Immature natural killer cell (primary cell): ENCODE results near the gene PSMA5. TPM values are rescaled to one million over a fixed set of nuclear protein-coding genes. Genes with fewer than 3 reads are reported as not detected.

Source experiments
- DNase-seq, 3 donors: peaks; one replicate each; pipeline ENCODE4 v3.0.0; 2022; ENCODE audit warnings: mixed read lengths in 1 of 3
- H3K27ac Mint-ChIP-seq, 6 donors: one replicate each; pipeline ENCODE4 v1.8.0; 2020; ENCODE audit warnings: mixed read lengths in 6 of 6, mild to moderate bottlenecking in 5 of 6, inconsistent platforms in 4 of 6, moderate library complexity in 3 of 6
- H3K27me3 Mint-ChIP-seq, 3 donors: one replicate each; pipeline ENCODE4 v1.8.0; 2020 to 2021; ENCODE audit warnings: low read depth in 3 of 3, mild to moderate bottlenecking in 3 of 3, mixed read lengths in 3 of 3, moderate library complexity in 3 of 3, inconsistent platforms in 1 of 3
- H3K36me3 Mint-ChIP-seq, 3 donors: one replicate each; pipeline ENCODE4 v1.8.0; 2020; ENCODE audit warnings: mixed read lengths in 3 of 3, inconsistent platforms in 2 of 3, mild to moderate bottlenecking in 2 of 3
- H3K4me1 Mint-ChIP-seq, 2 donors: one replicate each; pipeline ENCODE4 v1.8.0; 2020; ENCODE audit warnings: inconsistent platforms in 2 of 2, mild to moderate bottlenecking in 2 of 2, mixed read lengths in 2 of 2, moderate library complexity in 1 of 2
- H3K4me3 Mint-ChIP-seq, 5 donors: one replicate each; pipeline ENCODE4 v1.8.0; 2020; ENCODE audit warnings: mild to moderate bottlenecking in 5 of 5, mixed read lengths in 5 of 5, inconsistent platforms in 3 of 5, moderate library complexity in 3 of 5
- H3K9me3 Mint-ChIP-seq, 6 donors: one replicate each; pipeline ENCODE4 v1.8.0; 2020; ENCODE audit warnings: mild to moderate bottlenecking in 6 of 6, mixed read lengths in 6 of 6, inconsistent platforms in 4 of 6, moderate library complexity in 3 of 6
- polyA plus RNA-seq, 3 donors: library from polyadenylated mRNA; unstranded; fragments of 300-500 nt; fragmentation: Illumina TruSeq; gene quantifications; one replicate each; pipeline ENCODE4 v1.2.3, GENCODE V29; 2021

Gene PSMA5
- polyA plus RNA-seq, 3 donors from 2014 or later, result 115 to 146 (median 123) TPM

DNA sequence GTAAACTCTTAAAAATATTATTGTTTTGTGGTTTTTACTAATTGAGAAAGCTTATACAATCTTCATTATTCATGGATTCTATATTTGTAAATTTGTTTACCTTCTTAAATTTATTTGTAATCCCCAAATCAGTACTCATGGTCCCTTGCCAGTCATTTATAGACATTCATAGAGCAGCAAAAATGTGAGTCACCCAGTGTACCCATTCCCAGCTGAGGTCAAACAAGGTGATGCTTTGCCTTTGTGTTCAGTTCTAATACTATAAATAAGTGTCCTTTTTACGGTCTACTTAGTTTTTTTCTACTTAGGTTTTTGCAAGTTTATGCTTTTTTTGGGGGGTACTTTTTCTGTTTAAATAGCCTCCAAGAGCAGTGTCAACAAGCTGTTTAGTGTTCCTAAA is 64.6 kb downstream of the PSMA5 start:
- H3K27ac Mint-ChIP-seq, result no peak overlapping the region
- peaks cover 0 to 6% (median 2%) of the 10 kb centered on the region in 3 donors for H3K27me3 Mint-ChIP-seq
- H3K36me3 Mint-ChIP-seq, result no peaks in the 10 kb centered on the region
- H3K4me3 Mint-ChIP-seq, result no peak overlapping the region
- no peaks in the 10 kb centered on the region for H3K4me1 Mint-ChIP-seq
- no peak for DNase-seq
- H3K9me3 Mint-ChIP-seq, result no peaks in the 10 kb centered on the region

DNA sequence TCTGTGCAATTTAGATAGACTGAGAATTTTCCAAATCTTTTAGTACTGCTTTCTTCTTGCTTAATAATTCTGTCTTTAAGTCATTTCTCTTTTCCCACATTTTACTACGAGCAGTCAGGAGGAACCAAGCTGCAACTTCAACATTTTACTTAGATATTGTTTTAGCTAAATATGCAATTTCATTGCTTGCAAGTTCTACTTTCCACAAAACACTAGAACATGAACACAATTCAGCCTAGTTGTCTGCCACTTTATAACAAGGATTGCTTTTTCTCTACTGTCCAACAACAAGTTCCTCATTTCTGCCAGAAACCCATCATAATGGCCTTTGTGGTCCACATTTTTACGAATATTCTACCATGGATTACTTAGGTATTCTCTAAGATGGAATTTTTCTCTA is 65.2 kb downstream of the PSMA5 start:
- Mint-ChIP-seq H3K27ac (no peak overlapping the region), H3K27me3 (peaks cover 0 to 6% (median 2%) of the 10 kb centered on the region in 3 donors), H3K4me3 (no peak overlapping the region), H3K4me1 (no peaks in the 10 kb centered on the region), H3K9me3 (no peaks in the 10 kb centered on the region), H3K36me3 (no peaks in the 10 kb centered on the region)
- DNase-seq, result no peak

DNA sequence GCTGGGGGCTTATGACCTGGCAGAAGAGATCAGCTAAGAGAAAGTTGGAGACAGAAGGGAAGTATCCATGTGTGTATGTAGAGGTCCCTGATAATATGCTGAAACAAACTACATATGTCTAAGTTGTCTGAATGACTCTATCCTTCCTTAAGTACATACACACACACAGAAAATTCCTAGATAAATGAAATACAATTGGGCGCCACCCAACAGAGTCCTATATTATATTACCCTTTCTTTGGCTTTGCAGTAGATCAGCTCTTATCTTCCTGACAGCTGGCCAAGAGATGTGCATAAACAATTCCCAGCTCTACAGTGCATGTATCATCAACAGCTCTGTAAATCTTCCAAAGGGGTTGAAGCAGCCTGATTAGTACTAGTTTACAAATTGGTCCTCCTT is 68.6 kb downstream of the PSMA5 start:
- no peak overlapping the region for H3K27ac Mint-ChIP-seq
- H3K9me3 Mint-ChIP-seq, result no peaks in the 10 kb centered on the region
- DNase-seq, result no peak
- no peaks in the 10 kb centered on the region for H3K4me1 Mint-ChIP-seq
- no peak overlapping the region for H3K4me3 Mint-ChIP-seq
- H3K27me3 Mint-ChIP-seq, result peaks cover 0 to 9% (median 0%) of the 10 kb centered on the region in 3 donors
- no peaks in the 10 kb centered on the region for H3K36me3 Mint-ChIP-seq

DNA sequence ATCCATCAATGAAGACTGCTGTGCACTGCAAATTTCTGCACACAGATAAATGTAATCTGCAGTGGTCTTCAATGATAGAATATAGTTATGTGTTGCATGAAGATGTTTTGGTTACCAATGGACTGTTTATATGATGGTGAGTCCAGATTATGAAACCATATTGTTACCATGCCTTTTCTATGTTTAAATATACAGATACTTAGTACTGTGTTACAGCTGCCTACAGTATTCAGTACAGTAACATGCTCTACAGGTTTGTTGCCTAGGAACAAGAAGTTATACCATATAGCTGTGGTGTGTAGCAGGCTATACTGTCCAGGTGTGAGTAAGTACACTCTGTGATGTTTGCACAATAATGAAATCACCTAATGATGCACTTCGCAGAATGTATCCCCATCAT is 69.3 kb downstream of the PSMA5 start:
- peaks cover 0 to 9% (median 0%) of the 10 kb centered on the region in 3 donors for H3K27me3 Mint-ChIP-seq

DNA sequence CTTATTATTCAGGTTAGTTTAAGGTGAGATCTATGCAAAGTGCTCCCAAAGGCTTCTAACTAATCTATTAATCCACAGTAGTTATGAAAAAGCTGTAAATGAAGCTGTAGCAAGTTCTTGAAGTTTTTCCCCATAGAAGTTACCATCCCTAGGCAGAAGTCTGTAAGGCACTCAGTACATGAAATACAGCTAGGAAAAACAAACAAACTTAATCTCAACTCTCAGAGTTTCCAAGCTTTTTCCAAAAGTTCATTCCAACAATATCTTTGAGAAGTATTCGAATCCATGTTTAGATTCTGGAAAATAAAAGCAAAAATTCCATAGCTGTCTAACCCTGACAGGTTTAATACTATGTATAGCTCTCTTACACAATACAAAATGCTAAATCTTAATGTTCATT is 69.7 kb downstream of the PSMA5 start:
- H3K36me3 Mint-ChIP-seq, result no peaks in the 10 kb centered on the region

More for the DNA sequence above, 69.3 kb downstream of the PSMA5 start:
- H3K4me1 Mint-ChIP-seq, result no peaks in the 10 kb centered on the region
- no peak overlapping the region for H3K27ac Mint-ChIP-seq
- no peak overlapping the region for H3K4me3 Mint-ChIP-seq
- H3K36me3 Mint-ChIP-seq, result no peaks in the 10 kb centered on the region
- no peaks in the 10 kb centered on the region for H3K9me3 Mint-ChIP-seq
- no peak for DNase-seq

DNA sequence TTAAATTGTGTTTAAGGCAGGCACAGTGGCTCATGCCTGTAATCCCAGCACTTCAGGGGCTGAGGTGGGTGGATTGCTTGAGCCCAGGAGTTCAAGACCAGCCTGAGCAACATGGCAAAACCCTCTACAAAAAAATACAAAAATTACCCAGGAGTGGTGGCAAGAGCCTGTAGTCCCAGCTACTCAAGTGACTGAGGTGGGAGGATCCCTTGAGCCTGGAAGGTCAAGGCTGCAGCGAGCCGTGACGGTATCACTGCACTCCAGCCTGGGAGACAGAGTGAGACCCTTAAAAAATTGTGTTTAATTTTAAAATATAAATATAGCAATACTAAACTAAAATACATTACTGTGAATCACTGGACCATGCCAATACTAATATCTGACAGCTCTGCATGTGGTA is 71.3 kb downstream of the PSMA5 start:
- no peak for DNase-seq
- H3K36me3 Mint-ChIP-seq, result no peaks in the 10 kb centered on the region
- no peaks in the 10 kb centered on the region for H3K4me1 Mint-ChIP-seq
- no peak overlapping the region for H3K27ac Mint-ChIP-seq
- H3K9me3 Mint-ChIP-seq, result no peaks in the 10 kb centered on the region
- no peak overlapping the region for H3K4me3 Mint-ChIP-seq
- peaks cover 0 to 7% (median 0%) of the 10 kb centered on the region in 3 donors for H3K27me3 Mint-ChIP-seq

More for the DNA sequence above, 69.7 kb downstream of the PSMA5 start:
- peaks cover 0 to 9% (median 0%) of the 10 kb centered on the region in 3 donors for H3K27me3 Mint-ChIP-seq
- no peak overlapping the region for H3K4me3 Mint-ChIP-seq
- no peaks in the 10 kb centered on the region for H3K9me3 Mint-ChIP-seq
- DNase-seq, result no peak
- H3K4me1 Mint-ChIP-seq, result no peaks in the 10 kb centered on the region
- no peak overlapping the region for H3K27ac Mint-ChIP-seq

DNA sequence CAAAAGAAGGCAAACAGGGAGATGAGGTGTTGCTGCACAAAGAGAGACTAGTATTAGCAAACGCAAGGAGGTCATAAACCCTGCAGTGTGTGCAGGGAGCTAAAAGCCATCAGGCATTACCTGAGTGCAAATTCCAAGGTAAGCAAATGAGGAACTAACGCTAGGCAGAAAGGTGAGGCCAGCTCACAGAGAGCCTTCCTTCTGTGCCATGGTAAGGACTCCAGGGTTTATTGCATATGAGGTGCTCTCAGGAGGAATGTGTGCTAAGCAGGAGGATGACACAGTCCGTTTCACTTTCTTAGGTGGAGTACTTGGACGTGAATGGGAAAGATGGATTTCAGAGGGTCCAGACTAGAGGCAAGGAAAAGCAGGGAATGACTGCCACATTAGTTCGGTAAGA is 74.8 kb downstream of the PSMA5 start:
- no peak overlapping the region for H3K4me3 Mint-ChIP-seq
- H3K9me3 Mint-ChIP-seq, result no peaks in the 10 kb centered on the region
- DNase-seq, result no peak
- H3K4me1 Mint-ChIP-seq, result no peaks in the 10 kb centered on the region
- peaks cover 0 to 6% (median 0%) of the 10 kb centered on the region in 3 donors for H3K27me3 Mint-ChIP-seq
- no peaks in the 10 kb centered on the region for H3K36me3 Mint-ChIP-seq
- no peak overlapping the region for H3K27ac Mint-ChIP-seq

DNA sequence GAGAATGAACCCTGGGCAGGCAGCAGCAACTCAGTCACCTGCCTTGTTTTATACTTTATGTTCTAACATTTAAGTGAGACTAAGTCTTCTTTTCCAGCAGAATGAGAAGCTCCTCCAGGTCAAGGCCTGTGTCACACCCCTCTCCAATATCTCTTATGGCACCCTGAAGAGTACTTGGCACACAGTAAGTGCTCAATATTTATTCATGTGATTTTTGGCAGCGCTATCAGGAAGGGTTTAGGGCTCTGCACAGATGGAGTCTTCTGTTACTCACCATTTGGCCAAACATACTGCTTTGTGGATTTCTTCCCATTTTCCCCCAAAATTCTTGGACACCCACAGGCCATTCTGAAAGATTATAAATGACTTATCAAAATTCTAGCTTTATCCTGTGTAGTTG is 75.6 kb downstream of the PSMA5 start:
- no peak overlapping the region for H3K4me3 Mint-ChIP-seq
- no peak for DNase-seq
- peaks cover 0 to 6% (median 0%) of the 10 kb centered on the region in 3 donors for H3K27me3 Mint-ChIP-seq
- no peak overlapping the region for H3K27ac Mint-ChIP-seq
- H3K36me3 Mint-ChIP-seq, result no peaks in the 10 kb centered on the region
- no peaks in the 10 kb centered on the region for H3K9me3 Mint-ChIP-seq
- no peaks in the 10 kb centered on the region for H3K4me1 Mint-ChIP-seq

DNA sequence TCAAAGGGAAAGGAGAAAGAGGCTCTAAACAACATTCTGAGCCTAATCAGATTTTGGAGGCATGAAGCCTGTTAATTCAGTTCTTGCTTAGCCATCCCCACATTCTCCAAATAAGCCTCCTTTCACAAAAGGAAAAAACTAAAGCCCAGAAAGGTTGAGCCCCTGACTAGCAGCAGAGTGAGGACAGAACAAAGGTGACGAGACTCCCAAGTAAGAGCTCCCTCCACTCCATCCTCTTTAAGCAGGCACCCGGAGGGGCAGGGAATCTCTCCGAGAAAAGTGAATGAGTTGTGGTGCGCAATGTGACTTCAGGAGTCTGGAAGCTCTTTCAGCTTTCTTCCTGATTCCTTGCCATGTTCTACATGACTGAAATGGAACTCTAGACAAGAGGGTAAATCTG is 76.1 kb downstream of the PSMA5 start:
- no peak for DNase-seq
- Mint-ChIP-seq H3K4me1 (no peaks in the 10 kb centered on the region), H3K4me3 (no peak overlapping the region), H3K36me3 (no peaks in the 10 kb centered on the region), H3K9me3 (no peaks in the 10 kb centered on the region), H3K27ac (no peak overlapping the region), H3K27me3 (peaks cover 0 to 6% (median 0%) of the 10 kb centered on the region in 3 donors)

Other genes starting within 250 kb of the PSMA5 start
- 100 to 1,000 TPM; 123 to 205 (median 149) TPM for gene SARS1, start 212.5 kb downstream of the PSMA5 start, polyA plus RNA-seq
- under 1 TPM in 2 of 3 donors, not detected in 1; 0.17 to 0.77 TPM for gene CELSR2, start 176.9 kb downstream of the PSMA5 start, polyA plus RNA-seq
- gene PSRC1, start 143.3 kb downstream of the PSMA5 start, polyA plus RNA-seq, result under 1 TPM in 2 of 3 donors, not detected in 1; 0.69 to 0.87 TPM
- gene MYBPHL, start 119.4 kb downstream of the PSMA5 start, polyA plus RNA-seq, result not detected
- 1 to 10 TPM in 1 of 3 donors, under 1 TPM in 1, not detected in 1; 0.54 to 1.6 TPM for gene SORT1, start 28.5 kb downstream of the PSMA5 start, polyA plus RNA-seq
- under 1 TPM in 2 of 3 donors, not detected in 1; 0.08 to 0.28 TPM for gene SYPL2, start 40.1 kb upstream of the PSMA5 start, polyA plus RNA-seq
- 1 to 10 TPM in 2 of 3 donors, under 1 TPM in 1; 0.94 to 8.9 (median 4.1) TPM for gene ATXN7L2, start 57.5 kb upstream of the PSMA5 start, polyA plus RNA-seq
- gene CYB561D1, start 67.6 kb upstream of the PSMA5 start, polyA plus RNA-seq, result 10 to 100 TPM in 2 of 3 donors, 1 to 10 TPM in 1; 8.8 to 20.3 (median 10.2) TPM
- gene AMIGO1, start 83.3 kb upstream of the PSMA5 start, polyA plus RNA-seq, result 10 to 100 TPM in 1 of 3 donors, 1 to 10 TPM in 2; 3.6 to 12.5 (median 5.0) TPM
- gene GPR61, start 113.4 kb upstream of the PSMA5 start, polyA plus RNA-seq, result not detected
- 10 to 100 TPM in 2 of 3 donors, 1 to 10 TPM in 1; 8.8 to 16.8 (median 10.3) TPM for gene GNAI3, start 122.2 kb upstream of the PSMA5 start, polyA plus RNA-seq
- gene GNAT2, start 193.2 kb upstream of the PSMA5 start, polyA plus RNA-seq, result not detected
- 10 to 100 TPM; 14.7 to 40.3 (median 28.3) TPM for gene AMPD2, start 193.4 kb upstream of the PSMA5 start, polyA plus RNA-seq
- 10 to 100 TPM; 10.9 to 33.4 (median 21.0) TPM for gene GSTM4, start 229.7 kb upstream of the PSMA5 start, polyA plus RNA-seq
- gene GSTM2, start 241.6 kb upstream of the PSMA5 start, polyA plus RNA-seq, result 10 to 100 TPM; 32.6 to 51.2 (median 42.5) TPM